SK-N-SH (cell line): ENCODE measurements around the gene SALL3.

Source experiments
- CTCF ChIP-seq: fragments of 200-600 bp; sonication (generic); IDR thresholded peaks from 2 replicates; pipeline ENCODE4 v1.6.1; 2017; ENCODE audit warnings: antibody characterized with exemption, mild to moderate bottlenecking, moderate library complexity
- EP300 ChIP-seq, 2 experiments: IDR thresholded peaks; 2 replicates each; pipeline versions ENCODE4 v1.4.0 to v1.6.1; 2012; ENCODE audit warnings: borderline replicate concordance in 1 of 2, low read depth in 1 of 2, low read length in 1 of 2
- FOSL2 ChIP-seq: IDR thresholded peaks from 2 replicates; pipeline ENCODE4 v1.4.0; 2012; ENCODE audit warnings: low read depth, mild to moderate bottlenecking, moderate library complexity, borderline replicate concordance
- FOXJ3 ChIP-seq: sonication (generic); formaldehyde crosslinking; IDR thresholded peaks from 2 replicates; pipeline ENCODE4 v1.5.1; 2020; ENCODE audit warnings: mild to moderate bottlenecking, missing genetic modification reagents
- FOXM1 ChIP-seq: IDR thresholded peaks from 2 replicates; pipeline ENCODE4 v1.4.0; 2012; ENCODE audit warnings: low read depth, mild to moderate bottlenecking
- JUND ChIP-seq: IDR thresholded peaks from 2 replicates; pipeline ENCODE4 v1.4.0; 2012
- MXI1 ChIP-seq: IDR thresholded peaks from 2 replicates; pipeline ENCODE4 v1.6.1; 2012; ENCODE audit warnings: mild to moderate bottlenecking, low read depth, low read length, improper control_type of control experiment
- NFIC ChIP-seq: IDR thresholded peaks from 2 replicates; pipeline ENCODE4 v1.4.0; 2012; ENCODE audit warnings: borderline replicate concordance
- POLR2AphosphoS5 ChIP-seq: IDR thresholded peaks from 2 replicates; pipeline ENCODE4 v1.6.1; 2012; ENCODE audit warnings: low read depth, low read length
- RAD21 ChIP-seq: IDR thresholded peaks from 2 replicates; pipeline ENCODE4 v1.6.1; 2012; ENCODE audit warnings: mild to moderate bottlenecking, low read length
- USF2 ChIP-seq: fragments of 150-350 bp; IDR thresholded peaks from 2 replicates; pipeline ENCODE4 v1.6.1; 2017; ENCODE audit warnings: antibody characterized with exemption, low read length, low read depth, borderline replicate concordance

- no peak for TF ChIP-seq USF2
- no peak for TF ChIP-seq CTCF
- no peak for TF ChIP-seq FOXM1
- TF ChIP-seq JUND: no peak
- no peak for TF ChIP-seq EP300 (IDR thresholded peaks at IDR 0.05; ENCODE audit: borderline replicate concordance in 1 of 2, low read depth in 1 of 2, low read length in 1 of 2)
- no peak for TF ChIP-seq MXI1
- TF ChIP-seq FOXJ3: no peak
- TF ChIP-seq FOSL2: no peak
- TF ChIP-seq RAD21: no peak
- TF ChIP-seq NFIC: no peak
- TF ChIP-seq POLR2AphosphoS5: no peak
These were observed 68.1 kb downstream of the SALL3 start for GRCh38 chr18:79047556-79048244.
